Endothelial cell of umbilical vein (primary cell): ENCODE measurements around the gene CCDC38. TPM values are rescaled to one million over a fixed set of nuclear protein-coding genes. Genes with fewer than 3 reads are reported as not detected.

Source experiments
- BruUV-seq: library from RNA; stranded (reverse); fragments of 400-500 nt; replicated peaks from 2 replicates; lab custom pipeline; 2021; lab: Mats Ljungman, UMichigan
- CTCF ChIA-PET: fragments of 300-600, 350-600 bp; sonication (Branson Sonifier 250); formaldehyde crosslinking; loops from one replicate; lab custom pipeline; 2021; ENCODE audit warnings: antibody characterized with exemption, inconsistent platforms; lab: Charles Lee
- POLR2A ChIA-PET: fragments of 300-600, 350-600 bp; sonication (Branson Sonifier 250); formaldehyde crosslinking; loops from one replicate; lab custom pipeline; 2021; ENCODE audit warnings: antibody characterized with exemption, inconsistent platforms; lab: Charles Lee
- DNase-seq: peaks from one replicate; pipeline ENCODE4 v3.0.0-alpha.2; 2011; ENCODE audit warnings: low read depth, low spot score
- FAIRE-seq: peaks from 2 replicates; lab custom pipeline; 2011; peaks lifted over from hg19 to GRCh38; lab: Jason Lieb, UNC
- H2AFZ ChIP-seq: 2 replicates; pipeline ENCODE4 v1.6.0; 2012; ENCODE audit warnings: low read depth, low read length, control low read depth, inconsistent platforms
- H3K27ac ChIP-seq: 2 replicates; pipeline ENCODE4 v1.5.1; 2011; ENCODE audit warnings: low read depth, mild to moderate bottlenecking, control low read depth, low read length, moderate library complexity; ENCODE audit not compliant: insufficient read depth
- H3K27me3 ChIP-seq, 2 experiments: 2 replicates each; pipeline versions ENCODE4 v1.6.0 to v1.6.1; 2011; ENCODE audit warnings: low read length in 2 of 2, mixed read lengths in 1 of 2; ENCODE audit not compliant: control insufficient read depth in 2 of 2, insufficient read depth in 2 of 2
- H3K36me3 ChIP-seq, 2 experiments: 2 replicates in 1 of 2; 3 replicates in 1 of 2; pipeline ENCODE4 v1.5.1; 2011; ENCODE audit warnings: low read length in 2 of 2, mild to moderate bottlenecking in 1 of 2, moderate library complexity in 1 of 2; ENCODE audit not compliant: control insufficient read depth in 2 of 2, insufficient read depth in 2 of 2; ENCODE audit errors: extremely low read depth in 1 of 2
- H3K4me1 ChIP-seq: 3 replicates; pipeline ENCODE4 v1.5.1; 2011; ENCODE audit warnings: mild to moderate bottlenecking, low read length; ENCODE audit not compliant: control insufficient read depth, insufficient read depth; ENCODE audit errors: extremely low read depth
- H3K4me2 ChIP-seq: 2 replicates; pipeline ENCODE4 v1.6.1; 2011; ENCODE audit warnings: low read length, control low read depth, mixed read lengths; ENCODE audit not compliant: insufficient read depth
- H3K4me3 ChIP-seq, 3 experiments: fragments of 200-600 bp in 1 of 3; sonication (generic), shearing (Covaris generic) in 1 of 3; replicated peaks in 1 of 3; 2 replicates each; pipeline ENCODE4 v1.5.1; 2011 to 2016; ENCODE audit warnings: control low read depth in 3 of 3, low read length in 3 of 3, mild to moderate bottlenecking in 2 of 3, inconsistent platforms in 1 of 3, low read depth in 1 of 3, moderate library complexity in 1 of 3; ENCODE audit not compliant: insufficient read depth in 1 of 3
- H3K79me2 ChIP-seq: 2 replicates; pipeline ENCODE4 v1.6.0; 2012; ENCODE audit warnings: low read length, inconsistent platforms; ENCODE audit not compliant: control insufficient read depth, insufficient read depth
- H3K9ac ChIP-seq: replicated peaks from 2 replicates; pipeline ENCODE3; 2011; ENCODE audit warnings: low read length, control low read depth; ENCODE audit not compliant: insufficient read depth; ENCODE audit errors: extremely low read depth
- H3K9me1 ChIP-seq: replicated peaks from 3 replicates; pipeline ENCODE4 v1.6.0; 2011; ENCODE audit warnings: mild to moderate bottlenecking, low read length; ENCODE audit not compliant: control insufficient read depth, insufficient read depth; ENCODE audit errors: extremely low read depth
- H3K9me3 ChIP-seq: replicated peaks from 2 replicates; pipeline ENCODE4 v1.5.1; 2012; ENCODE audit warnings: low read length, inconsistent platforms; ENCODE audit not compliant: control insufficient read depth, insufficient read depth
- H4K20me1 ChIP-seq: replicated peaks from 2 replicates; pipeline ENCODE3; 2011; ENCODE audit warnings: mild to moderate bottlenecking, low read length; ENCODE audit not compliant: control insufficient read depth, insufficient read depth; ENCODE audit errors: extremely low read depth
- EZH2 ChIP-seq: IDR thresholded peaks from 2 replicates; pipeline ENCODE4 v1.6.1; 2012; ENCODE audit warnings: borderline replicate concordance, low read depth, mild to moderate bottlenecking, moderate library complexity, low read length, inconsistent platforms; ENCODE audit not compliant: severe bottlenecking
- FOS ChIP-seq: IDR thresholded peaks from 2 replicates; pipeline ENCODE4 v1.6.1; 2011; ENCODE audit warnings: mild to moderate bottlenecking, low read length, moderate library complexity, borderline replicate concordance; ENCODE audit not compliant: insufficient read depth
- GATA2 ChIP-seq: IDR thresholded peaks from 2 replicates; pipeline ENCODE4 v1.7.0; 2011; ENCODE audit warnings: low read depth, mild to moderate bottlenecking, moderate library complexity, mixed read lengths, low read length; ENCODE audit not compliant: insufficient read length, insufficient read depth
- JUN ChIP-seq: IDR thresholded peaks from 2 replicates; pipeline ENCODE4 v1.6.1; 2011; ENCODE audit warnings: borderline replicate concordance, low read depth; ENCODE audit not compliant: insufficient read length, insufficient read depth
- MAX ChIP-seq: IDR thresholded peaks from 2 replicates; pipeline ENCODE4 v1.6.1; 2011; ENCODE audit not compliant: insufficient read depth, insufficient read length
- MYC ChIP-seq: IDR thresholded peaks from one replicate; pipeline ENCODE4 v1.6.1; 2011; ENCODE audit warnings: mild to moderate bottlenecking, low read depth, low read length
- POLR2A ChIP-seq: IDR thresholded peaks from 2 replicates; pipeline ENCODE4 v1.6.1; 2012; ENCODE audit warnings: low read depth, mild to moderate bottlenecking, control low read depth, low read length
- POLR2AphosphoS5 ChIP-seq: IDR thresholded peaks from 2 replicates; pipeline ENCODE4 v1.6.1; 2012; ENCODE audit warnings: low read depth, mild to moderate bottlenecking, control low read depth, low read length, moderate library complexity; ENCODE audit not compliant: insufficient read depth
- dilution Hi-C: fragments of 300-500 bp; cut with MboI; formaldehyde crosslinking; loops from one replicate; pipeline ENCODE4 v1.15.0; 2019; ENCODE audit warnings: low sequenced_read_pairs; ENCODE audit not compliant: extremely low pct_ligation_motif_present
- intact Hi-C: fragments of 100-400 bp; cut with micrococcal nuclease; formaldehyde crosslinking; loops from one replicate; pipeline ENCODE4 v1.10.0; 2022
- polyA plus RNA-seq, 4 experiments: library from polyadenylated mRNA; depleted of rRNA in 3 of 4; stranded (reverse) in 3 of 4; unstranded in 1 of 4; fragments of >200 nt; gene quantifications; 2 replicates each; pipeline versions ENCODE4 v1.2.1 to v1.2.3, GENCODE V29; 2011 to 2012; ENCODE audit warnings: missing spikeins in 1 of 4
- total RNA-seq: library from RNA; stranded (reverse); gene quantifications from 2 replicates; pipeline ENCODE4 v1.2.3, GENCODE V29; 2021

The CCDC38 gene
- total and polyA plus RNA-seq, 2 donors (not counting 3 experiments of a cell fraction or from before 2014, with no cell fraction given), result not detected

GRCh38 chr12:95922231-95922630 lies 20.2 kb downstream of the CCDC38 start:
- H3K27ac ChIP-seq, result no peak overlapping the region
- no peaks in the 10 kb centered on the region for H3K4me1 ChIP-seq
- dilution Hi-C loops (no loop called here), intact Hi-C loops (no loop called here)
- H3K9ac ChIP-seq, result no peak overlapping the region
- no peak for TF ChIP-seq POLR2A
- TF ChIP-seq POLR2AphosphoS5, result no peak
- TF ChIP-seq MYC, result no peak
- no peak for TF ChIP-seq EZH2
- no peak for TF ChIP-seq FOS
- TF ChIP-seq JUN, result no peak
- TF ChIP-seq MAX, result no peak
- TF ChIP-seq GATA2, result no peak
- no peaks in the 10 kb centered on the region for H3K36me3 ChIP-seq
- H4K20me1 ChIP-seq, result no peaks in the 10 kb centered on the region
- H3K9me1 ChIP-seq, result peaks cover 2% of the 10 kb centered on the region
- FAIRE-seq (no peak), DNase-seq (no peak)
- no TSS peak for BruUV-seq
- no peak overlapping the region for H2AFZ ChIP-seq
- H3K4me3 ChIP-seq, result no peak overlapping the region
- ChIA-PET CTCF (interaction anchor here (0.7 to 1.2 kb wide), 2 partner anchors 20 to 76 kb away, joined by 3 read pairs; no protein-coding TSS in a partner anchor), POLR2A (no interaction called here)
- no peaks in the 10 kb centered on the region for H3K9me3 ChIP-seq
- H3K4me2 ChIP-seq, result no peak overlapping the region
- peaks cover 4 to 6% of the 10 kb centered on the region in 2 experiments for H3K27me3 ChIP-seq
- no peaks in the 10 kb centered on the region for H3K79me2 ChIP-seq

- ChIA-PET POLR2A (no interaction called here), CTCF (interaction anchor here (1.0 to 6.6 kb wide), 23 partner anchors 10 to 598 kb away, joined by 3 to 126 read pairs (median 4); partner anchors contain the start of genes CCDC38 and HAL)
- intact Hi-C loops (loop anchor here (2.0 to 10.0 kb wide), 4 partner anchors 33 to 336 kb away; no protein-coding TSS in a partner anchor), dilution Hi-C loops (no loop called here)
- Histone ChIP-seq H3K4me2 (no peak overlapping the region), H4K20me1 (no peaks in the 10 kb centered on the region), H3K27ac (no peak overlapping the region), H3K4me3 (no peak overlapping the region), H3K9ac (no peak overlapping the region), H3K27me3 (peaks cover 16 to 24% of the 10 kb centered on the region in 2 experiments), H3K4me1 (no peaks in the 10 kb centered on the region), H3K36me3 (no peaks in the 10 kb centered on the region), H3K9me1 (peaks cover 2% of the 10 kb centered on the region), H3K79me2 (no peaks in the 10 kb centered on the region), H2AFZ (no peak overlapping the region), H3K9me3 (no peaks in the 10 kb centered on the region)
- FAIRE-seq, result no peak
- DNase-seq, result no peak
- BruUV-seq, result no TSS peak
- no peak for TF ChIP-seq JUN
- TF ChIP-seq MAX, result no peak
- TF ChIP-seq EZH2, result no peak
- no peak for TF ChIP-seq MYC
- TF ChIP-seq GATA2, result no peak
- no peak for TF ChIP-seq POLR2A
- TF ChIP-seq FOS, result no peak
Measured at GRCh38 chr12:95919110-95919509, 23.3 kb downstream of the CCDC38 start.
